GM13977 (cell line): ENCODE measurements around the gene SCRN1.

Experiments
- DNase-seq: peaks from one replicate; pipeline ENCODE4 v3.0.0; 2012; ENCODE audit warnings: low spot score
- CTCF ChIP-seq: IDR thresholded peaks from 2 replicates; pipeline ENCODE4 v1.5.1; 2012; ENCODE audit warnings: mild to moderate bottlenecking, control low read depth; ENCODE audit not compliant: insufficient read depth; ENCODE audit errors: extremely low read depth, missing control alignments
- in situ Hi-C: fragments of 300-500 bp; cut with MboI; formaldehyde crosslinking; loops from one replicate; pipeline ENCODE4 v1.12.0; 2022; ENCODE audit warnings: low sequenced_read_pairs, low pct_unique_long_range_greater_than_20kb, mixed read lengths, inconsistent platforms; ENCODE audit not compliant: unreplicated experiment

Gene SCRN1

DNA sequence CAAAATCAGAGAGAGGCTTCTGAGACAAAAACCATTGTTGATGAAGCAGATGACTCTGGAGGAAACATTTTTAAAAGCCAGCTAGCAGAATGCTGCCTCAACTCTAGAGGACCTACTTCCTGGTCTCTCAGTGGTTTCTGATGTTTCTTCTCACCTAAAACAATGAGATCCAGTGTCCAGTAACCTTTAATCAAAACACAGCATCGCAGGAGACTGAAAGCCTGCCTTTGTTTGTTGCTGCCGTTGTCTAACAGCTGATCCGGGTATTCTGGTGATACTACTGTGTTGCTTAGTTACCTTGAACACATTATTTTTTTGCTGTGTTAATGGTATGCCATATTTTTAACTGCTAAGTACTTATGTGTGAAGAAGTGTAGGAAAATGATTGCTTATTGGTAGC, 112.4 kb downstream of the SCRN1 start:
- TF ChIP-seq CTCF = no peak
- no peak for DNase-seq
- in situ Hi-C loops = no loop called here

DNA sequence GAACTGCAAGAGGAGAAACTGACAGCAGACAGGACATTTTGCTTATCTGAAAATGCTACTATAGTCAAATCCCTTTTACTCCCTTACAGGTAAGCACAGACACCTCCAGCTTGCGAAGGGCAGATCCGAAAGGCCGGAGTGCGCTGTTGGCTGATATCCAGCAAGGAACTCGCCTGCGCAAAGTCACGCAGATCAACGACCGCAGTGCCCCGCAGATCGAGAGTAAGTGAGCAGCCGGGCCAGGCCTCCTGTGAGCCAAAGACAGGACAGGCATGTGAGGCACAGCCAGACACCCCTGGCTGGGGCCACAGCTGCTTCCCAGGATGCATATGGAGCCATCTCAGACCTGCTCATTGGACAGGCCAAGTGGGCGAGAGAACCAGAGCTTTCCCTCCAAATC, 113.9 kb downstream of the SCRN1 start:
- no peak for TF ChIP-seq CTCF
- in situ Hi-C loops = no loop called here
- no peak for DNase-seq

- DNase-seq = no peak
- TF ChIP-seq CTCF = no peak
- in situ Hi-C loops = no loop called here
These were observed 115.8 kb downstream of the SCRN1 start for GRCh38 chr7:29873644-29874294.

DNA sequence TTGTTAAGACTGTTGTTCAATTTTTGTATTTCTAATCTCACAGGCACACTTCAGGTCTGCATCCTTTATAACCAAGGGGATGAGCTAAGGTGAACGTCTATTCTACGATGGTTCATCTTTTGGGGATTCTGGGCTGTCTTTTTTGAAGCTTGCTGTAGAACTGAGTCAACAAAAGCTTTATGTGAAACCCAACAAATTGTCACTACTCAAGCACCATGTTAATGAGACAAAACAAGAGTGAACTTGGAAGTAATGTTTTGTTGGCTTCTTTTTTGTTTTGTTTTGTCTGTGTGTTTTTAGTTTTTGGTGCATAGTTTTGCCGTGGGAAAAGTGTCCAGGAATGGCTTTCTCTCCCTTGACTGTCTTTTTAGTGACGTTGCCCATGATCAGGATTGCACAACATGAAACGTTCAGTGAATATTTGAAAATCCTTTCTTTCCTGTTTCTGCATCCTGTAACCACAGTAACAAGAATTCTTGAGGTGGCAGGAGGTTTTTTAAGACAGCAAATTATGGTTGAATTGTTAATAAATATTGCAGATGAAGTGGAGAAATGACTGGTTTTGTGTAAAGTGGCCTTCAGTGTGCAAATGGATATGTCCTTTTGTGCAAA, 117.7 kb downstream of the SCRN1 start:
- in situ Hi-C loops = no loop called here
- TF ChIP-seq CTCF = no peak
- DNase-seq = no peak
